H1 (cell line): ENCODE results near the gene FCMR. TPM values are rescaled to one million over a fixed set of nuclear protein-coding genes. Genes with fewer than 3 reads are reported as not detected.

ENCODE experiments used
- CTCF ChIA-PET: fragments of 300-600 bp; sonication (Branson Sonifier 250); formaldehyde crosslinking; loops from one replicate; lab custom pipeline; 2021; ENCODE audit not compliant: partially characterized antibody; lab: Charles Lee
- POLR2A ChIA-PET: fragments of 300-600 bp; sonication (Branson Sonifier 250); formaldehyde crosslinking; loops from one replicate; lab custom pipeline; 2021; ENCODE audit warnings: inconsistent platforms; ENCODE audit not compliant: partially characterized antibody; lab: Charles Lee
- DNase-seq, 2 experiments: peaks; one replicate each; pipeline versions ENCODE4 v3.0.0 to v3.0.0-alpha.2; 2010 to 2022; ENCODE audit warnings: low spot score in 2 of 2, low read depth in 1 of 2, mixed read lengths in 1 of 2
- FAIRE-seq: peaks from 2 replicates; lab custom pipeline; 2011; peaks lifted over from hg19 to GRCh38; lab: Jason Lieb, UNC
- H2AFZ ChIP-seq: 2 replicates; pipeline ENCODE4 v1.8.1; 2012; ENCODE audit warnings: low read length, inconsistent platforms
- H2AK5ac ChIP-seq: 2 replicates; pipeline ENCODE4 v1.6.1; 2013; ENCODE audit warnings: low read depth, low read length
- H2BK120ac ChIP-seq: replicated peaks from 2 replicates; pipeline ENCODE3; 2013; ENCODE audit warnings: low read depth, low read length, inconsistent platforms
- H2BK12ac ChIP-seq: 2 replicates; pipeline ENCODE4 v1.6.1; 2013; ENCODE audit warnings: low read depth, low read length
- H2BK15ac ChIP-seq: 2 replicates; pipeline ENCODE4 v1.6.1; 2013; ENCODE audit warnings: low read length
- H2BK20ac ChIP-seq: 2 replicates; pipeline ENCODE4 v1.6.1; 2013; ENCODE audit warnings: low read length
- H2BK5ac ChIP-seq: 2 replicates; pipeline ENCODE4 v1.6.1; 2013; ENCODE audit warnings: low read depth, low read length
- H3K14ac ChIP-seq: 2 replicates; pipeline ENCODE4 v1.6.1; 2013; ENCODE audit warnings: inconsistent platforms; ENCODE audit not compliant: insufficient read length
- H3K18ac ChIP-seq: 2 replicates; pipeline ENCODE4 v1.6.1; 2013; ENCODE audit warnings: low read length; ENCODE audit errors: extremely low read depth
- H3K23ac ChIP-seq: 2 replicates; pipeline ENCODE4 v1.6.1; 2013; ENCODE audit warnings: inconsistent platforms; ENCODE audit not compliant: insufficient read length
- H3K23me2 ChIP-seq: 2 replicates; pipeline ENCODE4 v1.6.1; 2013; ENCODE audit warnings: low read depth, low read length
- H3K27ac ChIP-seq: 2 replicates; pipeline ENCODE4 v1.6.1; 2011; ENCODE audit warnings: low read depth, low read length, inconsistent platforms
- H3K27me3 ChIP-seq, 4 experiments: replicated peaks in 1 of 4; 1 replicate in 1 of 4; 2 replicates in 3 of 4; pipeline versions ENCODE4 v1.6.1 to v1.8.1; 2011 to 2013; ENCODE audit warnings: low read length in 3 of 4, mild to moderate bottlenecking in 3 of 4, inconsistent platforms in 2 of 4, mixed read lengths in 2 of 4, moderate library complexity in 1 of 4; ENCODE audit not compliant: control insufficient read depth in 3 of 4, insufficient read depth in 3 of 4; ENCODE audit errors: extremely low read depth in 1 of 4
- H3K36me3 ChIP-seq, 4 experiments: 2 replicates each; pipeline versions ENCODE4 v1.6.1 to v1.8.1; 2011 to 2013; ENCODE audit warnings: mild to moderate bottlenecking in 4 of 4, low read length in 3 of 4, moderate library complexity in 2 of 4, control low read depth in 1 of 4, inconsistent platforms in 1 of 4; ENCODE audit not compliant: insufficient read depth in 4 of 4, control insufficient read depth in 2 of 4
- H3K4ac ChIP-seq: replicated peaks from 2 replicates; pipeline ENCODE3; 2013; ENCODE audit warnings: low read length, low read depth, mixed read lengths, inconsistent platforms; ENCODE audit not compliant: insufficient read length
- H3K4me1 ChIP-seq, 4 experiments: replicated peaks in 1 of 4; 1 replicate in 1 of 4; 2 replicates in 3 of 4; pipeline versions ENCODE4 v1.6.1 to v1.8.1; 2011 to 2013; ENCODE audit warnings: low read length in 3 of 4, inconsistent platforms in 2 of 4, mixed read lengths in 1 of 4; ENCODE audit not compliant: insufficient read depth in 4 of 4, control insufficient read depth in 3 of 4
- H3K4me2 ChIP-seq, 2 experiments: 2 replicates each; pipeline versions ENCODE4 v1.6.1 to v1.8.1; 2011 to 2013; ENCODE audit warnings: low read depth in 2 of 2, low read length in 2 of 2, control low read depth in 1 of 2, inconsistent platforms in 1 of 2, mild to moderate bottlenecking in 1 of 2; ENCODE audit not compliant: insufficient read depth in 1 of 2
- H3K4me3 ChIP-seq, 4 experiments: fragments of 200-600, 300-600 bp in 1 of 4; sonication (generic), shearing (Covaris generic), sonication (Bioruptor Twin) in 1 of 4; 2 replicates each; pipeline versions ENCODE4 v1.5.1 to v1.8.1; 2011 to 2016; ENCODE audit warnings: low read length in 4 of 4, low read depth in 3 of 4, control low read depth in 2 of 4, inconsistent platforms in 2 of 4, mild to moderate bottlenecking in 2 of 4, mixed read lengths in 1 of 4, moderate library complexity in 1 of 4; ENCODE audit not compliant: insufficient read depth in 2 of 4; ENCODE audit errors: extremely low read depth in 1 of 4
- H3K56ac ChIP-seq: replicated peaks from 2 replicates; pipeline ENCODE3; 2013; ENCODE audit warnings: low read depth, mild to moderate bottlenecking, mixed read lengths, low read length, inconsistent platforms; ENCODE audit not compliant: insufficient read length
- H3K79me1 ChIP-seq: 2 replicates; pipeline ENCODE4 v1.6.1; 2013; ENCODE audit warnings: low read depth, low read length, control low read depth
- H3K79me2 ChIP-seq, 2 experiments: 2 replicates each; pipeline versions ENCODE4 v1.6.1 to v1.8.1; 2012 to 2013; ENCODE audit warnings: low read length in 2 of 2, mild to moderate bottlenecking in 2 of 2, inconsistent platforms in 1 of 2; ENCODE audit not compliant: insufficient read depth in 2 of 2, control insufficient read depth in 1 of 2
- H3K9ac ChIP-seq, 4 experiments: replicated peaks in 1 of 4; 1 replicate in 1 of 4; 2 replicates in 3 of 4; pipeline versions ENCODE4 v1.6.1 to v1.8.1; 2011 to 2013; ENCODE audit warnings: low read depth in 3 of 4, low read length in 3 of 4, control low read depth in 2 of 4, mild to moderate bottlenecking in 2 of 4, moderate library complexity in 2 of 4, inconsistent platforms in 1 of 4; ENCODE audit errors: extremely low read depth in 1 of 4
- H3K9me3 ChIP-seq, 2 experiments: 2 replicates each; pipeline versions ENCODE4 v1.6.1 to v1.8.1; 2012 to 2013; ENCODE audit warnings: mild to moderate bottlenecking in 2 of 2, moderate library complexity in 2 of 2, control low read depth in 1 of 2, inconsistent platforms in 1 of 2, low read depth in 1 of 2, low read length in 1 of 2, mixed read lengths in 1 of 2; ENCODE audit not compliant: insufficient read depth in 2 of 2
- H4K20me1 ChIP-seq, 2 experiments: replicated peaks in 1 of 2; 2 replicates each; pipeline versions ENCODE3 to v1.8.1; 2011 to 2013; ENCODE audit warnings: inconsistent platforms in 2 of 2, low read length in 2 of 2, mild to moderate bottlenecking in 1 of 2; ENCODE audit not compliant: insufficient read depth in 2 of 2, control insufficient read depth in 1 of 2
- H4K5ac ChIP-seq: 2 replicates; pipeline ENCODE4 v1.6.1; 2013; ENCODE audit warnings: low read length, low read depth, mixed read lengths, inconsistent platforms; ENCODE audit not compliant: insufficient read length
- H4K8ac ChIP-seq: 2 replicates; pipeline ENCODE4 v1.8.0; 2013; ENCODE audit warnings: mild to moderate bottlenecking, moderate library complexity, low read length, inconsistent platforms; ENCODE audit not compliant: insufficient read depth; ENCODE audit errors: extremely low read depth
- H4K91ac ChIP-seq: replicated peaks from 2 replicates; pipeline ENCODE3; 2013; ENCODE audit warnings: low read length, mixed read lengths, inconsistent platforms; ENCODE audit not compliant: insufficient read length
- EP300 ChIP-seq, 2 experiments: IDR thresholded peaks; 1 replicate in 1 of 2; 2 replicates in 1 of 2; pipeline ENCODE4 v1.6.1; 2011 to 2012; ENCODE audit warnings: low read depth in 2 of 2, low read length in 2 of 2, mild to moderate bottlenecking in 2 of 2, borderline replicate concordance in 1 of 2, inconsistent platforms in 1 of 2, moderate library complexity in 1 of 2
- GABPA ChIP-seq: IDR thresholded peaks from 2 replicates; pipeline ENCODE4 v1.6.1; 2011; ENCODE audit warnings: mild to moderate bottlenecking, low read length, moderate library complexity, borderline replicate concordance; ENCODE audit not compliant: insufficient read depth
- GTF2F1 ChIP-seq: IDR thresholded peaks from 2 replicates; pipeline ENCODE4 v1.6.1; 2012; ENCODE audit warnings: low read depth, low read length, improper control_type of control experiment, borderline replicate concordance
- RBBP5 ChIP-seq: IDR thresholded peaks from 2 replicates; pipeline ENCODE4 v1.7.1; 2012; ENCODE audit warnings: low read depth, mild to moderate bottlenecking, inconsistent platforms, low read length, moderate library complexity, borderline replicate concordance
- SAP30 ChIP-seq: fragments of 300-600 bp; sonication (generic); IDR thresholded peaks from 2 replicates; pipeline ENCODE4 v1.7.1; 2012; ENCODE audit warnings: low read length, moderate library complexity, mild to moderate bottlenecking, inconsistent platforms; ENCODE audit not compliant: insufficient read depth, insufficient replicate concordance
- SIN3A ChIP-seq, 2 experiments: IDR thresholded peaks in 1 of 2; conservative IDR thresholded peaks in 1 of 2; 2 replicates each; pipeline ENCODE4 v1.6.1; 2011 to 2012; ENCODE audit warnings: low read length in 2 of 2, improper control_type of control experiment in 1 of 2, low read depth in 1 of 2, mild to moderate bottlenecking in 1 of 2
- SP2 ChIP-seq: IDR thresholded peaks from 2 replicates; pipeline ENCODE4 v1.6.1; 2012; ENCODE audit warnings: mild to moderate bottlenecking, low read length, inconsistent platforms
- TBP ChIP-seq: IDR thresholded peaks from 2 replicates; pipeline ENCODE4 v1.6.1; 2011; ENCODE audit warnings: low read depth, low read length, improper control_type of control experiment
- TCF12 ChIP-seq: IDR thresholded peaks from 2 replicates; pipeline ENCODE4 v1.6.1; 2011; ENCODE audit warnings: low read depth, mild to moderate bottlenecking, low read length
- YY1 ChIP-seq: IDR thresholded peaks from 2 replicates; pipeline ENCODE4 v1.6.1; 2011; ENCODE audit warnings: low read depth, mild to moderate bottlenecking, low read length
- WGBS, 2 experiments: shearing (Covaris generic) in 1 of 2; methylation state at CpG; one replicate each; pipeline versions ENCODE4 v1.1.6 to v1.1.7; 2013 to 2015; ENCODE audit warnings: low lambda C conversion rate in 2 of 2, mixed read lengths in 2 of 2, inconsistent platforms in 1 of 2, low coverage in 1 of 2, missing lambda C conversion rate in 1 of 2; ENCODE audit not compliant: insufficient replicate concordance in 2 of 2, insufficient coverage in 1 of 2, insufficient read length in 1 of 2; ENCODE audit errors: extremely low coverage in 1 of 2, missing lambda C conversion rate in 1 of 2; 5-methylcytosine and 5-hydroxymethylcytosine counted together
- polyA plus RNA-seq, 7 experiments: library from polyadenylated mRNA; depleted of rRNA in 3 of 7; stranded (reverse) in 5 of 7; unstranded in 2 of 7; fragments of >200 nt in 5 of 7; fragments of 200-250 nt in 2 of 7; gene quantifications; 1 replicate in 5 of 7; 2 replicates in 1 of 7; 4 replicates in 1 of 7; pipeline versions ENCODE4 v1.2.1 to v1.2.3, GENCODE V29; 2011 to 2013; ENCODE audit warnings: missing spikeins in 2 of 7, mixed read lengths in 2 of 7
- total RNA-seq: library from RNA; stranded (reverse); fragmentation: NEBNext Ultra II Directional; extraction: Animal tissue kit (Norgen Biotek cat#: 25700); gene quantifications from 2 replicates; pipeline ENCODE4 v1.2.1, GENCODE V29; 2021
- TF ChIP-seq, protein P1 (sequence below): IDR thresholded peaks from 2 replicates; pipeline ENCODE4 v1.6.1; 2012; ENCODE audit warnings: inconsistent platforms
- TF ChIP-seq, protein P2 (sequence below): IDR thresholded peaks from 2 replicates; pipeline ENCODE4 v1.6.1; 2011; ENCODE audit warnings: low read depth, mild to moderate bottlenecking, low read length; ENCODE audit not compliant: insufficient read depth

Gene FCMR
- total and polyA plus RNA-seq, 2 of the 8 experiments (the other 6 are each of a cell fraction or from before 2014, with no cell fraction given): 0.53 TPM; not detected in 1

DNA sequence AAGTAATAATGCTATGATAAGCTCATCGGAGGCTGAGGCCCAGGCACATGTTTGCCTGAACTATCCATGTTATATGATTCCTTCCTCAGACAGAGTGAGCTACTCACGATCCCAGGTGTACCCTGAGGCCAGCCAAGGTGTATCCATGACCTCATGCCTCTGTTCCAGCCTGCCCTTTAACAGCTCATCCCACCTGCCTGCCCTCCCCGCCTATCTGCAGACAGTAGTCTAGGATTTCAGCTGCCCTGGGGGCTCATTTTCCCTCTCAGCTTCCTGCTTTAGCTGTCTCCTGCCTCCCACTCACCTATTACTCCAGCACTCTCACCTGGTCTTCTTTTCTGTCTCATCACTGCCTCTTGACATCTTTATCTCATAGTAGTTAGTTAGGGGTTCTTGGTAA is 26.4 kb downstream of the FCMR start:
- Histone ChIP-seq H4K91ac (no peak overlapping the region), H3K4me1 (peaks cover 0 to 3% (median 0%) of the 10 kb centered on the region in 4 experiments; a peak in 2 of 7 replicates), H2BK120ac (no peak overlapping the region), H3K4me2 (no peak overlapping the region), H3K56ac (no peak overlapping the region), H4K20me1 (no peaks in the 10 kb centered on the region), H4K5ac (no peak overlapping the region), H3K9ac (no peak overlapping the region), H3K36me3 (no peaks in the 10 kb centered on the region), H4K8ac (no peak overlapping the region), H3K18ac (no peak overlapping the region), H3K4ac (no peak overlapping the region), H3K27ac (no peak overlapping the region), H3K27me3 (no peaks in the 10 kb centered on the region), H3K9me3 (no peaks in the 10 kb centered on the region), H3K79me2 (no peaks in the 10 kb centered on the region), H3K79me1 (no peaks in the 10 kb centered on the region), H2BK20ac (no peak overlapping the region), H3K4me3 (no peak overlapping the region), H3K14ac (no peak overlapping the region), H3K23ac (no peak overlapping the region), H2BK12ac (no peak overlapping the region), H2AK5ac (no peak overlapping the region), H2AFZ (no peak overlapping the region), H2BK15ac (no peak overlapping the region), H2BK5ac (no peak overlapping the region), H3K23me2 (no peaks in the 10 kb centered on the region)
- DNase-seq (no peak), FAIRE-seq (no peak)
- CTCF ChIA-PET: interaction anchor here (0.6 to 7.2 kb wide), 20 partner anchors 11 to 892 kb away, joined by 3 to 52 read pairs (median 4); partner anchors contain the start of genes FCAMR and IL20
- POLR2A ChIA-PET: interaction anchor here (2.1 kb wide), 1 partner anchor 14 kb away, joined by 4 read pairs; no protein-coding TSS in a partner anchor
- 88% methylated on average over 3 of the region's 3 CpGs; no CpG with 5 or more reads in 1 of the 2 experiments for WGBS, 2 experiments
- TF ChIP-seq RBBP5 (no peak), TCF12 (no peak), SAP30 (no peak), GABPA (no peak), YY1 (no peak), GTF2F1 (no peak), SIN3A (conservative IDR thresholded peaks at IDR 0.05 in 1 of 2, IDR thresholded peaks at IDR 0.05 in 1 of 2; ENCODE audit: low read depth in 1 of 2, low read length in 2 of 2) (no peak), SP2 (no peak), EP300 (IDR thresholded peaks at IDR 0.05; ENCODE audit: borderline replicate concordance in 1 of 2, low read depth in 2 of 2, low read length in 2 of 2) (no peak), TBP (no peak)
- TF ChIP-seq, protein P1, sequence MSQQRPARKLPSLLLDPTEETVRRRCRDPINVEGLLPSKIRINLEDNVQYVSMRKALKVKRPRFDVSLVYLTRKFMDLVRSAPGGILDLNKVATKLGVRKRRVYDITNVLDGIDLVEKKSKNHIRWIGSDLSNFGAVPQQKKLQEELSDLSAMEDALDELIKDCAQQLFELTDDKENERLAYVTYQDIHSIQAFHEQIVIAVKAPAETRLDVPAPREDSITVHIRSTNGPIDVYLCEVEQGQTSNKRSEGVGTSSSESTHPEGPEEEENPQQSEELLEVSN: no peak
- TF ChIP-seq, protein P2, sequence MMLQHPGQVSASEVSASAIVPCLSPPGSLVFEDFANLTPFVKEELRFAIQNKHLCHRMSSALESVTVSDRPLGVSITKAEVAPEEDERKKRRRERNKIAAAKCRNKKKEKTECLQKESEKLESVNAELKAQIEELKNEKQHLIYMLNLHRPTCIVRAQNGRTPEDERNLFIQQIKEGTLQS: no peak
